NT2/D1 (cell line): ENCODE data around the gene DCP2.

Experiments
- DNase-seq: peaks from one replicate; pipeline ENCODE4 v3.0.0-alpha.2; 2011; ENCODE audit warnings: low read depth, low spot score
- H3K27me3 ChIP-seq: 2 replicates; pipeline ENCODE4 v1.6.0; 2011; ENCODE audit warnings: mild to moderate bottlenecking; ENCODE audit not compliant: insufficient read length, insufficient read depth
- H3K36me3 ChIP-seq: 2 replicates; pipeline ENCODE4 v1.6.1; 2011; ENCODE audit warnings: mild to moderate bottlenecking, low read length, mixed read lengths; ENCODE audit not compliant: insufficient read depth, insufficient read length
- H3K4me1 ChIP-seq: 2 replicates; pipeline ENCODE4 v1.5.1; 2011; ENCODE audit not compliant: insufficient read depth, insufficient read length
- H3K4me3 ChIP-seq: 2 replicates; pipeline ENCODE4 v1.5.1; 2011; ENCODE audit warnings: low read depth; ENCODE audit not compliant: insufficient read length
- H3K9ac ChIP-seq: 2 replicates; pipeline ENCODE4 v1.6.0; 2011; ENCODE audit warnings: low read depth; ENCODE audit not compliant: insufficient read length
- H3K9me3 ChIP-seq: 2 replicates; pipeline ENCODE4 v1.5.1; 2011; ENCODE audit warnings: mild to moderate bottlenecking, low read length; ENCODE audit not compliant: insufficient read depth
- SUZ12 ChIP-seq: IDR thresholded peaks from 2 replicates; pipeline ENCODE4 v1.6.1; 2011; ENCODE audit not compliant: insufficient read length, insufficient read depth; ENCODE audit errors: extremely low read depth
- YY1 ChIP-seq: IDR thresholded peaks from 2 replicates; pipeline ENCODE4 v1.6.1; 2011; ENCODE audit not compliant: insufficient read length, insufficient read depth
- ZNF274 ChIP-seq: IDR thresholded peaks from 2 replicates; pipeline ENCODE4 v1.6.1; 2011; ENCODE audit warnings: mild to moderate bottlenecking, low read depth, low read length

Gene DCP2

GRCh38 chr5:113000466-113000865, 23.9 kb downstream of the DCP2 start:
- no peaks in the 10 kb centered on the region for H3K27me3 ChIP-seq
- TF ChIP-seq SUZ12 (no peak), YY1 (no peak), ZNF274 (no peak)
- H3K4me3 ChIP-seq = no peak overlapping the region
- DNase-seq = no peak
- H3K9me3 ChIP-seq = no peaks in the 10 kb centered on the region
- no peaks in the 10 kb centered on the region for H3K4me1 ChIP-seq
- peaks cover 66% of the 10 kb centered on the region for H3K36me3 ChIP-seq
- no peak overlapping the region for H3K9ac ChIP-seq

- Histone ChIP-seq H3K4me1 (no peaks in the 10 kb centered on the region), H3K9ac (no peak overlapping the region), H3K27me3 (no peaks in the 10 kb centered on the region), H3K9me3 (no peaks in the 10 kb centered on the region), H3K36me3 (peaks cover 62% of the 10 kb centered on the region), H3K4me3 (no peak overlapping the region)
- TF ChIP-seq ZNF274 (no peak), SUZ12 (no peak), YY1 (no peak)
- DNase-seq = no peak
These were observed 25.8 kb downstream of the DCP2 start for GRCh38 chr5:113002423-113002822.

DNA sequence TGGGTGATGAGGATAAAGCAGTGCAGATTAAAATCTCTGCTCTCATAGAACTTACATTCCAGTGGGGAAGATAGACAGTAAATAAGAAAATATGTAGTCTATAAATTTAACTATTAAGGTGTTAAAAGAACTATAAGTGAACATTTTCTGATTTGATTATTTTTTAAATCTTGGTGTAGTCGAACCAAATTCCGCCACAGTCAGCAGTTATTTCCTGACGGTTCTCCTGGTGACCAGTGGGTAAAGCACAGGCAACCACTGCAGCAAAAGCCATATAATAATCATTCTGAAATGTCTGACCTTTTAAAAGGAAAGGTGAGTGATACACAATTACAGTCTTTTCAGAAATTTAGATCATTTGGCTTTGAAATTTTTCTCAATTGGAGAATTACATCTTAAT, 27.2 kb downstream of the DCP2 start:
- Histone ChIP-seq H3K9me3 (no peaks in the 10 kb centered on the region), H3K9ac (no peak overlapping the region), H3K27me3 (no peaks in the 10 kb centered on the region), H3K4me1 (no peaks in the 10 kb centered on the region), H3K36me3 (peaks cover 70% of the 10 kb centered on the region), H3K4me3 (no peak overlapping the region)
- no peak for DNase-seq
- TF ChIP-seq ZNF274 (no peak), YY1 (no peak), SUZ12 (no peak)

DNA sequence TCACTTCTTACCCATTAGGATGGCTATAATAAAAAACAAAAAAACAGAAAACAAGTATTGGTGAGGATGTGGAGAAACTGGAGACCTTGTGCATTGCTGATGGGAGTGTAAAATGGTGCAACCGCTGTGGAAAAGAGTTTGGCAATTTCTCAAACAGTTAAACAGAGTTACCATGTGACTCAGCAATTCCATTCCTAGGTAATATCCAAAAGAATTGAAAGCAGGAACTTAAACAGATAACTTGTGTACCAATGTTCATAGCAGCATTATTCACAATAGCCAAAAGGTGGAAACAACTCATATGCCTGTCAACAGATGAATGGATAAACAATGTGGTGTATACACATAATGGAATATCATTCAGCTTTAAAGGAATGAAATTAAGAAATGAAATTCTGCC, 28.9 kb downstream of the DCP2 start:
- no peak for DNase-seq
- Histone ChIP-seq H3K27me3 (no peaks in the 10 kb centered on the region), H3K36me3 (peaks cover 77% of the 10 kb centered on the region), H3K4me3 (no peak overlapping the region), H3K9me3 (no peaks in the 10 kb centered on the region), H3K4me1 (no peaks in the 10 kb centered on the region), H3K9ac (no peak overlapping the region)
- TF ChIP-seq YY1 (no peak), SUZ12 (no peak)

DNA sequence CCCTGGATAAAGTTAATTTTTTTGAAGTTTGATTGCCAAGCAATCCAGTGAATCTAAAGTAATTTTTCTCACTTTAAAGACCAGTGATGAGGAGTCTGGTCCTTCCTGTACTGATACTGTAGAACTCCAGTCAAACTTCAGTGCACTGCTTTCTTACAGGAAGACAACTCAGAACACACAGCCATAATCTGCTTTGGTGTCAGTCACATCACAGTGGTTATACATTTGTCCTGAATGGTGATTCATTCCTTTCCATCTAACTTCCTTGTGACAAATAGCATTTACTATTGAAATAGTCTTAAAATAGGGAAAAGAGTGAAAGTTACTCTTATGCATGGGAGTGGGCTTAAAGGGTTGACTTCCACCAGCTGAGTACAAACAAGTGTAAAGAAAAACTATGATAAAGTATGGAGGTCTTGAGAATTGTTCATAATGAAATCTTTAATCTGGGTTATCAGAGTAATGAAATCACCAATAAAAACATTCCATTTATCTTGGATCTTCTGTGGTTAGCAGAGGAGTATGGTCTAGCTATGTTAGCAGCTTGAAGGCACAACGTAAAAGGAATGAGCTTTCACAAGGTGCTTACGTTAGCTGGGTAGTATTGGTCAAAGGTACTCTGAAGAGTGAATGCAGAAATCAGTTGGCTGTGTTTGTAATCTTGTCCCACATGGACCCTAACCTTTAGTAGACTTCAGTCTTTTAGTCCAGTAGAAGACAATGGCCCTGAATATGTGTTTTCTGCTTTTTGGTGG, 41.5 kb downstream of the DCP2 start:
- TF ChIP-seq SUZ12 (no peak), YY1 (no peak), ZNF274 (no peak)
- no peak overlapping the region for H3K9ac ChIP-seq
- H3K27me3 ChIP-seq = no peaks in the 10 kb centered on the region
- H3K9me3 ChIP-seq = no peaks in the 10 kb centered on the region
- H3K36me3 ChIP-seq = peaks cover 54% of the 10 kb centered on the region
- no peak for DNase-seq
- no peak overlapping the region for H3K4me3 ChIP-seq
- H3K4me1 ChIP-seq = no peaks in the 10 kb centered on the region

DNA sequence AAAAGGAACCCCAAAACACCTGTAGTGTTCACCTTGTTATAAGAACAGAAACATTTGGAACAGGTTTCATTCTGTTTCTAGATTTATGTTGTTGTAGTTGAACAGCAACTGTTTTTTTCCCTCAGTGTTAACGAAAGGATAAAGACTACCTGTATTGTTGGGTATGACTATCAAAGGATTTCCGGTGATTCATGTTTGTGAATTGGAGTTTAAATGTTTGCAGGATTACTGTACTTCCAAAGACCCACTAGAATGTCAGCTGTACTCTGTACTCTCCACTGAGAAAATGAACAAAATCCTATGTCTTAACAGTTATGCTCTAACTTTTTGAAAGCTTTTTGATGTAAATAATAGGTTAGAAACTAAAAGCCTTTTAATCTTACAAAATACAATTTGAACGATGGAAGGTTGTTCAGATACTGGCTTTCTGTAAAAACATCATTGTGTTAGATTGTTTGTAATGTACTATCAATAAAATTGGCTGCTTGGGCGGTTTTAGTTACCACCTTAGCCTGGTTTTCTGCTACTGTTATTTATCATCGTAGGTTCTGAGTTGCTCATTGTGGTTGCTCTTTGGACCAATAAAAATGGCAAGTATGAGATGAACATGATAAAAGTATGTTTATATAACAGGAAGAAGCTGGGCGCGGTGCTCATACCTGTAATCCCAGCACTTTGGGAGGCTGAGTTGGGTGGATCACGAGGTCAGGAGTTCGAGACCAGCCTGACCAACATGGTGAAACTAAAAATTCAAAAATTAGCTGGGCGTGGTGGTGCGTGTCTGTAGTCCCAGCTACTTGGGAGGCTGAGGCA, 44.1 kb downstream of the DCP2 start:
- H3K4me1 ChIP-seq = no peaks in the 10 kb centered on the region
- H3K27me3 ChIP-seq = no peaks in the 10 kb centered on the region
- peaks cover 45% of the 10 kb centered on the region for H3K36me3 ChIP-seq
- H3K4me3 ChIP-seq = no peak overlapping the region
- TF ChIP-seq SUZ12 (no peak), YY1 (no peak), ZNF274 (no peak)
- H3K9me3 ChIP-seq = no peaks in the 10 kb centered on the region
- no peak overlapping the region for H3K9ac ChIP-seq
- no peak for DNase-seq

DNA sequence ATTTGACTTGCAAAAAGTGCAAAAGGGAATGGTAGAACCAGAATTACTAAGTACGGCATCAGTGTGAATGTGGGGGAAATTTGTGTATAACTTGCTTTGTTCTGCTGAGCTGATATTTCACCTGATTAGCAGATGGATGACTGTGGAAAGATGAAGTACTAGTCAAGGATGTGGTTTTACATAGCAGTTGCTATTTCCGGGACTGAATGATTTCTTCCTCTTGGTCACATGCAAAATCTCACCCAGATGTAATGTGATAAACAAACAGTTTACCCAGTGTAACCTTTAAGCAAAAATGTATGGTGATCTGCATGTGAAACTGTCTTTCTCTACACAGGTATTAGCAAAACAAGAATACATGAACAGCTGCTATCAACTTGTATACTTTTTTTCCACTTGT, 46.1 kb downstream of the DCP2 start:
- H3K4me1 ChIP-seq = no peaks in the 10 kb centered on the region
- H3K27me3 ChIP-seq = no peaks in the 10 kb centered on the region
- no peaks in the 10 kb centered on the region for H3K9me3 ChIP-seq
- TF ChIP-seq ZNF274 (no peak), SUZ12 (no peak), YY1 (no peak)
- H3K9ac ChIP-seq = no peak overlapping the region
- H3K36me3 ChIP-seq = peaks cover 54% of the 10 kb centered on the region
- no peak overlapping the region for H3K4me3 ChIP-seq
- DNase-seq = no peak
